Lung microvascular endothelial cell (primary cell): ENCODE results near the gene ZNF609. TPM values are rescaled to one million over a fixed set of nuclear protein-coding genes. Genes with fewer than 3 reads are reported as not detected.
A peak's percentile ranks its signal among the peaks of the same experiment; 100 is the strongest.

Experiments
- DNase-seq, 2 donors: peaks; one replicate each; pipeline versions ENCODE4 v3.0.0 to v3.0.0-alpha.2; 2010; ENCODE audit warnings: low read depth in 2 of 2
- total RNA-seq: library from RNA; depleted of rRNA; stranded (reverse); fragments of >200 nt; gene quantifications from 2 replicates; pipeline ENCODE4 v1.2.1, GENCODE V29; 2014

Gene ZNF609, protein sequence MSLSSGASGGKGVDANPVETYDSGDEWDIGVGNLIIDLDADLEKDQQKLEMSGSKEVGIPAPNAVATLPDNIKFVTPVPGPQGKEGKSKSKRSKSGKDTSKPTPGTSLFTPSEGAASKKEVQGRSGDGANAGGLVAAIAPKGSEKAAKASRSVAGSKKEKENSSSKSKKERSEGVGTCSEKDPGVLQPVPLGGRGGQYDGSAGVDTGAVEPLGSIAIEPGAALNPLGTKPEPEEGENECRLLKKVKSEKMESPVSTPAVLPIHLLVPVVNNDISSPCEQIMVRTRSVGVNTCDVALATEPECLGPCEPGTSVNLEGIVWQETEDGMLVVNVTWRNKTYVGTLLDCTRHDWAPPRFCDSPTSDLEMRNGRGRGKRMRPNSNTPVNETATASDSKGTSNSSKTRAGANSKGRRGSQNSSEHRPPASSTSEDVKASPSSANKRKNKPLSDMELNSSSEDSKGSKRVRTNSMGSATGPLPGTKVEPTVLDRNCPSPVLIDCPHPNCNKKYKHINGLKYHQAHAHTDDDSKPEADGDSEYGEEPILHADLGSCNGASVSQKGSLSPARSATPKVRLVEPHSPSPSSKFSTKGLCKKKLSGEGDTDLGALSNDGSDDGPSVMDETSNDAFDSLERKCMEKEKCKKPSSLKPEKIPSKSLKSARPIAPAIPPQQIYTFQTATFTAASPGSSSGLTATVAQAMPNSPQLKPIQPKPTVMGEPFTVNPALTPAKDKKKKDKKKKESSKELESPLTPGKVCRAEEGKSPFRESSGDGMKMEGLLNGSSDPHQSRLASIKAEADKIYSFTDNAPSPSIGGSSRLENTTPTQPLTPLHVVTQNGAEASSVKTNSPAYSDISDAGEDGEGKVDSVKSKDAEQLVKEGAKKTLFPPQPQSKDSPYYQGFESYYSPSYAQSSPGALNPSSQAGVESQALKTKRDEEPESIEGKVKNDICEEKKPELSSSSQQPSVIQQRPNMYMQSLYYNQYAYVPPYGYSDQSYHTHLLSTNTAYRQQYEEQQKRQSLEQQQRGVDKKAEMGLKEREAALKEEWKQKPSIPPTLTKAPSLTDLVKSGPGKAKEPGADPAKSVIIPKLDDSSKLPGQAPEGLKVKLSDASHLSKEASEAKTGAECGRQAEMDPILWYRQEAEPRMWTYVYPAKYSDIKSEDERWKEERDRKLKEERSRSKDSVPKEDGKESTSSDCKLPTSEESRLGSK (N-terminal part only)
- 11.8 and 19.8 TPM in 2 replicates for total RNA-seq

DNA sequence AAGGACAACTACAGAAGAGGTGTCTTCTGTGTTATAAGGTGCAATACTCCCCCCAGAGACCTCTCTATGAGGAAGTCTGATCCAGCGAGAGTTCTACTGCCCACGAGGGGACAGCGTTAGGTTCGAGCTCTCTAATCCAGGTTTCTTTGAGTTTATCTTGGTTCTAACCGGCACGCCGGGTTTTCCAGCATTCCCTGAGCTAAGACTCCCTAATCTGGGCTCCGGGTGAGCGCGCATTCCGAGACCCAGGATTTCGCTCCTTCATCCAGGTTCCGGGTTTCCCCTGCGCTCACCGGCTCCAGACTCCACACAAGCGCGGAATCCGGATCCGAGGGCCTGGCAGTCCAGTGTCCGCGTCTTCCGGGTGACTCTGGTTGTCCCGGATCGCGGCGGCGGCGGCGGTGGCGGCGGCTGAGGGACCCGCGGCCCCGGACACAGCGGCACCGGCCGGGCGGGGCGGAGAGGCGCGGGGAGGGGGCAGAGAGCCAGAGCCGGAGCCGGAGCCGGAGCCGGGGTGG, at the start of gene ZNF609:
Gene ZNF609 (plus strand): TSS at position 373 of the 518 bp plus-strand sequence. CDS start 38,842 bp downstream, outside the sequence.
- DNase-seq = peak; percentile 91 to 94

DNA sequence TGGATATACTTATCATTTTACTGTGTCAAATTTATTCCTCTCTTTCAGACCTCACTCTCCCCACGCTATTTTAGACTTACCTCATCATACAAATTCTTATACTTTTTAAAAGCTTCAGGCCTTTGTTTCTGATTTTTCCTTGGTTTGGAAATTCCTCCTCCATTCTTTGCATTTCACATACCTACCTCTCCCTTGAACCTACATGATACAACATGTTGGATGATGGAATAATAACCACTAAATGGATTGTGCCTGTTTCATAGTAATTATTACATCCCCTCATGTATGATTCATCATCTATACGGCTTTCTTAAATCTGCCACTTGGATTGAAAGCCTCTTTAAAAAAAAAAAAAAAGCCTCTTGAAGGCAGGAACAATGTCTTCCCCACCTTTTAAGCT, 48.2 kb upstream of the ZNF609 start:
- DNase-seq = no peak

DNA sequence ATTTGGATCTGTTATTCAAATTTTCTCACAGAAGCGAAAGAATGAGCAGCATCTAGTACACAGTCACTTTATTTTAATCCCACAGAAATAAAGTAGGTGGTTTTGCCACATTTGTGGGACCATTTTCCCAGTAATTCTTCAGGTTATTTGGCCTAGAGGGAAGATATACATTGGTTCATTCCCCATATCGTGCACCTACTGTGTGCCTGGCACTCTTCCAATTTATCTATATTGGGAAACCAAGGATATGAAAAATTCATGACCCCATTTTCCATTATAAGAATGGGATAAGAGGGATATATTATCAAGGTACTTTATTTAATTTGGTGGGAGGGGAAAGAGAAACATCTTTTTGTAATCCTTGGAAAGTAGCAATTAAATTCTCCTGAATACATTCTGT, 37.7 kb upstream of the ZNF609 start:
- DNase-seq = no peak

DNA sequence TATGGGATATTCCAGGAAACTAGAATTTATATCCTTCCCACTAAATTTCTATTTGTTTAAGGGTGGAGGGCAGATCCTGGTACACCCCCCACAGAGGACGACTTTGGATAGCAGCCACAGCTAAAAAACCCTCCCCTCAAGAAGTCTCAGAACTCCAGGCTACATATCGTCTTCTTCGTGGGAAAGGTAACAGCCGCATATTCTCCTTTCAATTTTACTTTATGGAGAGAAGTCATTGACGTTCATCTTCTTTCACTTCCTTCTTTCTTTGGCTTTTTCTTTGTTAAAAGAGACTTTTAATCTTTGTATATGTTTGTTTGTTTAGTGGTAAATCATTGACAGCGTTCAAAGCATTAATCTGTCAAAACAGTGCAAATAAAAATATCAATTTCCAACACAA, 36.4 kb upstream of the ZNF609 start:
- DNase-seq = no peak

DNA sequence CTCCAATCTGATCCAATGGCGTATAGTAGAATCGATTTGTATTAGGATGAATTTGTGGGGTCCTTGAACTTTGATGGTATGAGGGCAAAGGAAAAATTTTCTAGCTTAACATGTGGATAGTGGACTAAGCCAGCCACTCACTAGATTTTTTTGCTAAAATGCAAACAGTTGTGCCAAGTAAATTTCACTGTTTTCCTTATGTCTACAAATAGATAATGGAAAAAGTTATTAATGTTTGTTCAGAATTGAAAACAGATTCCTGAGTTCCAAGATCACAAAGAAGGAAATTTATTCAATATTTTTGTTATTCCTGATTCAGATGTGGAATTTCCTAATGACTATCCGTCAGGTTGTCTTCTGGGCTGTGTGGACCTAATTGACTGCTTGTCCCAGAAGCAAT, 35.2 kb upstream of the ZNF609 start:
- DNase-seq = peak in 1 of 2 donors; percentile 41

DNA sequence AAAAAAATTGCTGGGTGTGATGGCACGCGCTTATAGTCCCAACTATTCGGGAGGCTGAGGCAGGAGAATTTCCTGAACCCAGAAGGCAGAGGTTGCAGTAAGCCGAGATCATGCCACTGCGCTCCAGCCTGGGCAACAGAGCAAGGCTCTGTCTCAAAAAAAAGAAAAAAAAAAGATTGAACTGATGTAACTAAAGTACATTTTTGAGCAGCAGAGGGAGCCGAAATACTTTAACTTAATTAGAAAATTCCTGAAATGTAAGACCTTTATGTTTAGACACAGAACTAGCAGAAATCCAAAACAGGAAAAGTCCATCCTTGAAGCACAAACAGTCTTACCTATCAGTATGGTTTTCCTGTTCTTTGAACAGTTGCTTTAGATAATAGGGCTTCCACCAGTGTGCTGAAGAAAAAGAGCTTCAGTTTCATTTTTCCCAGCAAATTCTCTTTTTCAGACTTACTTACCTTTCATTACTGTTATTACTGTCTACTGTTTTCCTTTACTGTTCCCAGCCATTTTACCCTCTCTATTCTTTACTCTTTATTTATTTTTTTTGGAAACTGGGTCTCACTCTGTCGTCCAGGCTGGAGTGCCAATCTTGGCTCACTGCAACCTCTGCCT, 33.4 kb upstream of the ZNF609 start:
- DNase-seq = peak; percentile 52 to 61

DNA sequence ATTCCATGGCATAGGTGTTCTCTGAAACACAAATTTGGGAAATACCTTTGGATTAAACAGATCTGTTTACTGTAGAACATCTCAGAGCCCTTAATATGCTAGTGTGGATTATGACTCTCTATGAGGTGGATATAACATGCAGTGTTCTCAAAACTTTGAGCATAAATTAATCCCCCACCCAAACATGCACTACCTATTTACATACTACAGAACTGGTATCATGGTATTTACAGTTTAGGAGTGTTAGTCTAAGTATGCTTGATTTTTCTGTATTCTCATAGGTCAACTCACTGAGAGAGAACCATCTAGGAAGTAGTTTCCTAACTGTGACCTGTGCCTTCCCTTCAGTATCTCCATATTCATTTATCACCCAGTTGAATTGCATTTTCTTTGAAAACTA, 30.9 kb upstream of the ZNF609 start:
- no peak for DNase-seq

DNA sequence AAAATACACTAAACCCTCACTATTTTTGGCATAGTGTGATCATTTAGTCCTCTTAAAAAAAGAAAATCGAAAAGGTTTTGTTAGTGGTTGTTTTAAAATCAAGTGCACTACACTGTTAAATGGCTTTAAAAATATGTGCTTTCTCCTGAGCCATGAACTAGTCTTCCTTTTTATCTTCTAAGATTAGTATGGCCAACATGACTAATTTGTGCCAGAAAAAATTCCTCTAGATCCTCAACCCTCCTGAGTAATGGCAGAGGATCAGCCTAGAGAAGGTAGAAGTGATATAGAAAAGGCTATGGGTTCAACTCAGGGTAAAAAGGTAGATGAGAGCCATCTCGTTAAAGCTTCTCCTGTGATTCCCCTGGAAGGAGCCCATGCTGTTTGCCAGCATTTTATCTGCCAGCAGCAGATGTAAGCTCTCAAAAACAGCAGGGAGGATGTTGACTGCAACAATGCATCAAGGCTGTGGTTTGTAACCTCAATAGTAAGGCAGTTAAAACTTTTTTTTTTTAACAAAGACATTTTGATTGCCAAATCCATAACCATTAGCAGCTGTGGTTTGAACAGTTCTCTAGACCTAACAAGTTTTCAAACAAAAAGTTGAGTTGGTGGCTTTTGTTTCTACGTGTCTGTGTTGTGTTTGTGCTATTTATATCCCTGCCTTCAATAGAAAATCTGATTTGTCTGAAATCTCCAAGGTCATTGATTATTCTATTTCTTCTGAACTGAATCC, 30.2 kb upstream of the ZNF609 start:
- peak; percentile 40 to 75 for DNase-seq

DNA sequence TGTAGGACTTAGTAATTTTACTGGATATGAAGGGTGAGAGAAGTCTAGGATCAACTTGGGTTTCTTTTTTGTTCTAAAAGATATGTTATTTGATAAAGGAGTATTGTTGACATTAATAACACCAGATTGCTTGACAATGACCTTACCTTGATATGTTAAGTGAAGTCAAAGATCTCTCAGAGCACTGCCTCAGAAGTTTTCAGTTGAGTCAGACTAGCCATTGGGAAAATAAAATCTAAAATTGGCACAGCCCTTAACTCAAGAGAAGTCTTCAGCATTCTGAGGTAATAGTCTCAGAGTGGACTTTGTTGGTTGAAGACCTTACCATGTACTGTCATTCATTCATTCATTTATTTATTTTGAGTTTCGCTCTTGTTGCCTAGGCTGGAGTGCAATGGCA, 22.4 kb upstream of the ZNF609 start:
- no peak for DNase-seq

DNA sequence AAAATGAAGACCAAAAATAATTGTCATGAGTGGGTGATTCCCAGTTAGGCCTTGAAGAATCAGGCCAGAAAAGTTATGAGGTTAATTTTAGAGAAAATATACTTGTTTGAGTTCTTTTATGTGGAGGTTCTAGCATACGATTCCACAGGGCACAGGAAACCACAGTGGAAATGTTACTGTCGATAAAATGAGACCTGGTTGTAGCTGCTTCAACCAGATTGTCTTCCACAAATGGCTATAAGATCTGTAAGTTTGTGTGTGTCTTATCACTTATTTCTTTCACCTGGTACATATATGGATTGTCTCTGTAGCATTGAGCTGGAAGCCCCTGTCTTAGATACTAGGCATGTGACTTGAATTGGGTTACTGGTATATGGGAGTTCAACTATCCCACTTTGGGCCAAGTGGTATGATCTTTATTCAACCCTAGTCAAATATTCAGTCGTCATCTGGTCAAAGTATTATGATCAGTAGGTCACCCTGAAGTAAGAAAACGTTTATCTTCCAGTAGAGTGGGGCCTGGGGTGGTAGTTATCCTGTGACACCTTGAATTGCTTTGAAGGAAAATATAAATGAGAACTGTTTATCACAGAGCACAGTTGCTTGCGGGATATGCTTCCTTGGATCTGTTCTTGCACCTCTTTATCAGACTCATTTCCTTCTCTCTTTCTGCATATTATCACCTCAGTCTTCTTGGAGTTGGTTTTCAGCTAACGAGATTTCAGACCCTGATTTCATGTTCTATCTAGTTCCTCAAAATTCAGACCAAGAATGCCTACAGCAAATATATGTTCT, 21.5 kb upstream of the ZNF609 start:
- no peak for DNase-seq

DNA sequence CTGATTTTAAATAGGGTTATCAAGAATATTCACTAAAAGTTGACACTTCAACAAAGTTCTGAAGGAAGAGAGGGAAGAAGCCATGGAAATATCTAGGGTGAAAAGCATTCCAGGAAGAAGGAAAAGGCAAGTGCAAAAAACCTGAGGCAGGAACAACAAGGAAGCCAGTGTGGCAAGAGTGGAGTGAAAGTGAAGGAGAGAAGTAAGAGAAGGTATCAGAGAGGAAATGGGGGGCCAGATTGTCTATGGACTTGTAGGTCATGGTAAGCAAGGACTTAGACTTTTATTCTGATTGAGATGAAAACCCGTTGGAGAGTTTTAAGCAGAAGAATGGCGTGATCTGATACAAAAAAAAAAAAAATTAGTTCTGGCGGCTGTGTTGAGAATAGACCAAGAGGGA, 18.5 kb upstream of the ZNF609 start:
- no peak for DNase-seq

DNA sequence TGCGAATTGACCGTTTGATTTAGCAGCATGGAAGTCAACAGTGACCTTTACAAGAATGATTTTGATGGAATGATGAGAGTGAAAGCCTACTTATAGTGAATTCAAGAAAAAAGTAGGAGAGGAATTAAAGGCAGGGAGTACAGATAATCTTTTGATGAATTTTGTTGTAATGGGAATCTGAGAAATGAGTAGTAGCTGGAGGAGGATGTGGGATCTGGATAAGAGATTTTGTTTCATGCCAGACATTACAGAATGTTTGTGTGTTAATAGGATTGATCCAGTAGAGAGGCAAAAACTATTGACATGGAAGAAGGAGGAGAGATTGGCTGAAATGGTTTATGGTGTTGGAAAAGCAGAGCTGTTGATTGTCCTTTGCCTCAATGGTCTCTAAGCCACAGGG, 17.4 kb upstream of the ZNF609 start:
- no peak for DNase-seq

DNA sequence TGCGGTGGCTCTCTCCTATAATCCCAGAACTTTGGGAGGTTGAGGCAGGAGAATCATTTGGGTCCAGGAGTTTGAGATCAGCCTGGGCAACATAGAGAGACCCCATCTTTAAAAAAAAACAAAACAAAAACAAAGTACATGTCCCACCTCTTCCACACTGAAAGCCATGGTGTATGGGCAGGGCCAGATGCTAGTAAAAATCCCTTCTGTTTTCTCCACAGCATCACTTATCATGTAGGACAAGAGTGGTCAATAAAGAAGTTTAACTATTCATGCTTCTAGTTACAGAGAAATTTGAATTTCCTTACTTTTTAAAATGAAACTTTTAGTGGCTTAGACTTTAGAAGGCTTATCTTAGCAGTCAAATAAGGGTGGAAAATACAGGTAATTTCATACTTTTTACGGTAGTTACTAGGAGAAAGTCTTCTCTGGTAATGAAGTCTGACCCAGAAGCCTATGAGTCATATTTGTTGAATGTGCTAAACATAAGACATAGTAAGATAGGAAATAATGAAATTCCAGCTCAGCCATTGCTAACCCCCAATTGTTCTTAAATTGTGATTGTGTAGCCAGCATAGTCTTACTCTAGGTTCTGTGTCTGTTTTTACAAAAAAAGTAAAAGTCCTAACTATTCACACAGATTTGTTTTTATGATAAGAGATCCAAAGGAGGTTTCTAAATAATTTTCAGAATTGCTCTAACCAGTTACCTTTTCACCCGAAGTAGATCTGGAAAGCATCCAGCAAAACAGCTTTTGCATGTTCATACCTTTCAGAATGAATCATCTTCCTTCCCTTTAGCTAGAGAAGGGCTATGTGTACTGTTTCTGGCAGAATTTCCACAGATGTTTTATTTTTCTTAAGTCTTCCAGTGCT, 16.4 kb upstream of the ZNF609 start:
- peak; percentile 90 to 92 for DNase-seq

DNA sequence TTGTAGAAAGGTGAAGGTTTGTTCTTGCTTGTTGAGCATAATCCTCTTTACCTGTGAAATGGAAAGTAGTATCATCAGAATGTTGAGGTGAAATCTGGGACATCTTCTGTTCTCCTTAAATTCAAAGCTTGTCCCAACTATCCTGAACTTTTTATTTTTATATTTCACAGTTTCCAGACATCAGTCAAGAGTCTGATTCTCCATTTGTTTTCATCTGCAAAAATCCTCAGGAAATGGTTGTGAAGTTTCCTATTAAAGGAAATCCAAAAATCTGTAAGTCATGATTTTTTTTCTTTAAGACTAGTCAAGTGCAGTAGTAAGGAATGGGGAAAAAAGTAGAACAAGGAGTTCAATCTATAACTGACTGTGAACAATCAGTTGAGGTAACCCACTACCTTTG, 15.5 kb upstream of the ZNF609 start:
- peak in 1 of 2 donors; percentile 53 for DNase-seq

DNA sequence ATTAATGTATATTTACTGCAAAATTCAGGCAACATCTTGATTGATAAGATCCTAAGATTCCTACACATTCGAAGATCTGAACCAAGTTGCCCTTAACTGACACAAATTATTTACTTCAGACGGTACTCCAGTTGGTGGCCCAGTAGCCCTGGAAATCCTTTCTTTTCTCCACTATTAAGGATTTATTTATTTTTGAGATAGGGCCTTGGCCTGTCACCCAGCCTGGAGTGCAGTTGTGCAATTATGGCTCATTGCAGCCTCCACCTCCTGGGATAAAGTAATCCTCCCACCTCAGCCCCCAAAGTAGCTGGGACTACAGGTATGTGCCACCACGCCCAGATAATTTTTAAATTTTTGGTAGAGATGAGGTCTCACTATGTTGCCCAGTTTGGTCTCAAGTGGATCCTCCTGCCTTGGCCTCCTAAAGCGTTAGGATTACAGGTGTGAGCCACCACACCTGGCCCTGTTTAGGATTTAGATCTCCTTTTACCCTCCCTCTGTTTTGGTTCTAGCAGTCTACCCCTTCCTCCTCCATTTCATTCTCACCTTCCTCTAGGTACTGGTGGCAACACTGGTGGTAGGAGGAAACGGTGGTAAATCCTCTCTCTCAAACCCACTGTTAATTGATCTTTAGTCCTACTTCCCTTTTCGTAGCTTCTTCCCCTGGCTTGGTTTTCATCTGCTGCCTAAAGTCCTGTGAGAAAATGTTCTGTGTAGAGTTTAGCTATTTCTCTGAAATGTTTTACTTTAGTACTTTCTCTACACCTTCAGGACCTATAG, 12.7 kb upstream of the ZNF609 start:
- no peak for DNase-seq

DNA sequence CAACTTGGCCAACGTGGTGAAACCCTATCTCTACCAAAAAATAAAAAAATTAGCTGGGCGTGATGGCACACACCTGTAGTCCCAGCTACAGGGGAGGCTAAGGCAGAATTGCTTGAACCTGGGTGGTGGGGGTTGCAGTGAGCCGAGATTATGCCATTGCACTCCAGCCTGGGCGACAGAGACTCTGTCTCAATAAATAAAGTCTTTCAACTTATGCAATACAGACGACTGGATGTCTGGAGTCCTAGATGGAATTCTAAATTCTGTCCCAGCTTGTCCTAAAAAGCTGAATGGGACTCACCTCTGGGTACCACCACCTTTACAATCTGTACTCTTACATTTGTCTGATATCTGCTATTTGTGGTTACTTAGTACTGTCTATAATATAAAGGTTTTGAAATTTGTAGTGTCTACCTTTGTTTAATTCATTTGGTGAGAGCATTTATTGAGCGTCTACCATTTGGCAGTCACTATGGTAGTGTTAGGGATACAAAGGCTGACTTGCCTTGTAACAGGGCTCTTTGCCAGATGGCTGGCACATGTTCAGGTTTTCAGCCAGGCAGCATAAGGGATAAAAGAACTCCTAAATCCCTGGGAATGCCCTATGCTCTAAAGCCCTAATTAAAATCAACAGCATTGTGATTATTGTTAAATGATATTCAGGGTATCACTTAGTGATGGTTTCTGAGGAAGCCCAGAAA, 7.2 kb upstream of the ZNF609 start:
- peak; percentile 38 to 84 for DNase-seq

DNA sequence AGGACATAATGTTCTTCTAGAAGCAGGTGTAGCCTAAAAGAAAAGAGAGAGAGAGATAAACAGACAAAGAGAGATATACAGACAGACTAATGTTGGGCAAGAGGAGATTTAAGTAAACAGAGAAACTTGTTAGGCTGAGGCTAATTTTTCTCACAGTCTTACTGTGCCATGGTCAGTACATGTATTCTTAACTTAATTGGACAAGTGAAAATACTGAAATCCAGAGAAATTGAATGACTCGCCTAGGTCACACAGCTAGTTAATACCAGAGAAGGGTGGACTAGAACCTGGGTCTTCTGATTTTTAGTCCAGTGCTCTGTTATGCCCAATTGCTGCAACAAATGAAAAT, 6.7 kb upstream of the ZNF609 start:
- no peak for DNase-seq
